Right lobe of liver (tissue), 6 donors: ENCODE results near the gene SLC5A1. TPM values are rescaled to one million over a fixed set of nuclear protein-coding genes. Genes with fewer than 3 reads are reported as not detected.

Source experiments
- ATAC-seq, 4 donors: fragments of 200-7000 bp; cut with Tn5 transposase; one replicate each; pipeline ENCODE4 v1.9.1; 2020; ENCODE audit warnings: mild to moderate bottlenecking in 4 of 4, moderate library complexity in 4 of 4
- DNase-seq, 3 donors: peaks; one replicate each; pipeline ENCODE4 v3.0.0-alpha.2; 2020
- H3K27ac ChIP-seq, 3 donors: fragments of 200-600 bp; one replicate each; pipeline ENCODE4 v1.8.0; 2022
- H3K27me3 ChIP-seq, 2 donors: fragments of 200-600 bp; one replicate each; pipeline ENCODE4 v1.8.0; 2022
- H3K36me3 ChIP-seq, 4 donors: fragments of 200-600 bp; sonication (generic) in 1 of 4; one replicate each; pipeline versions ENCODE4 v1.5.1 to v1.8.0; 2017 to 2022; ENCODE audit warnings: control low read depth in 1 of 4
- H3K4me1 ChIP-seq, 4 donors: fragments of 200-600 bp; sonication (generic) in 1 of 4; one replicate each; pipeline versions ENCODE4 v1.5.1 to v1.8.0; 2017 to 2022; ENCODE audit warnings: control low read depth in 1 of 4
- H3K4me3 ChIP-seq, 3 donors: fragments of 200-600 bp; one replicate each; pipeline ENCODE4 v1.8.0; 2022
- H3K9me3 ChIP-seq, 4 donors: fragments of 200-600 bp; sonication (generic) in 1 of 4; one replicate each; pipeline versions ENCODE4 v1.5.1 to v1.8.0; 2017 to 2022; ENCODE audit warnings: control low read depth in 1 of 4
- POLR2A ChIP-seq: fragments of 450-650 bp; IDR thresholded peaks from one replicate; pipeline ENCODE4 v1.6.1; 2017; ENCODE audit warnings: antibody characterized with exemption, mild to moderate bottlenecking
- WGBS: methylation state at CpG from one replicate; pipeline ENCODE4 v1.1.6; 2018; ENCODE audit warnings: low coverage, low lambda C conversion rate; ENCODE audit not compliant: insufficient coverage; ENCODE audit errors: missing lambda C conversion rate; 5-methylcytosine and 5-hydroxymethylcytosine counted together
- intact Hi-C, 2 donors: fragments of 100-400 bp; cut with DNase I; formaldehyde crosslinking; loops; one replicate each; pipeline versions ENCODE4 v1.11.2 to v1.14.1; 2022
- total RNA-seq, 6 experiments: library from RNA; depleted of rRNA in 2 of 6; stranded (reverse); fragments of >200 nt in 2 of 6; fragmentation: NEBNext Ultra II Directional in 3 of 6; extraction: Animal tissue kit (Norgen Biotek cat#: 25700) in 3 of 6; gene quantifications; one replicate each; pipeline versions ENCODE4 v1.1.0 to v1.2.4, GENCODE V29; 2016 to 2023
- TF ChIP-seq, protein P1 (sequence below), 4 donors: fragments of 200-600 bp in 3 of 4; fragments of 450-650 bp in 1 of 4; IDR thresholded peaks; one replicate each; pipeline versions ENCODE4 v1.5.1 to v1.8.0; 2016 to 2022; ENCODE audit warnings: antibody characterized with exemption in 4 of 4, mild to moderate bottlenecking in 2 of 4
- donor health status: DM: no; HTN: yes; CAD: no.
- donor health status: DM: no; HTN: no; CAD: no.
- donor health status: DM: no; HTN: no; CAD: no.
- donor health status: DM: no; HTN: yes; CAD: no.
- donor health status: DM: no; HTN: yes; CAD: no.

Gene SLC5A1
- total RNA-seq, 6 experiments from 2014 or later = 0.31 to 1.7 (median 0.85) TPM

- no peak for ATAC-seq
- no peak for TF ChIP-seq POLR2A
- TF ChIP-seq, protein P1, sequence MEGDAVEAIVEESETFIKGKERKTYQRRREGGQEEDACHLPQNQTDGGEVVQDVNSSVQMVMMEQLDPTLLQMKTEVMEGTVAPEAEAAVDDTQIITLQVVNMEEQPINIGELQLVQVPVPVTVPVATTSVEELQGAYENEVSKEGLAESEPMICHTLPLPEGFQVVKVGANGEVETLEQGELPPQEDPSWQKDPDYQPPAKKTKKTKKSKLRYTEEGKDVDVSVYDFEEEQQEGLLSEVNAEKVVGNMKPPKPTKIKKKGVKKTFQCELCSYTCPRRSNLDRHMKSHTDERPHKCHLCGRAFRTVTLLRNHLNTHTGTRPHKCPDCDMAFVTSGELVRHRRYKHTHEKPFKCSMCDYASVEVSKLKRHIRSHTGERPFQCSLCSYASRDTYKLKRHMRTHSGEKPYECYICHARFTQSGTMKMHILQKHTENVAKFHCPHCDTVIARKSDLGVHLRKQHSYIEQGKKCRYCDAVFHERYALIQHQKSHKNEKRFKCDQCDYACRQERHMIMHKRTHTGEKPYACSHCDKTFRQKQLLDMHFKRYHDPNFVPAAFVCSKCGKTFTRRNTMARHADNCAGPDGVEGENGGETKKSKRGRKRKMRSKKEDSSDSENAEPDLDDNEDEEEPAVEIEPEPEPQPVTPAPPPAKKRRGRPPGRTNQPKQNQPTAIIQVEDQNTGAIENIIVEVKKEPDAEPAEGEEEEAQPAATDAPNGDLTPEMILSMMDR (IDR thresholded peaks at IDR 0.05) = no peak
- H3K27ac ChIP-seq = no peak overlapping the region
- no peaks in the 10 kb centered on the region for H3K36me3 ChIP-seq
- DNase-seq = no peak
- intact Hi-C loops = no loop called here
- WGBS = 58% methylated on average over 2 of the region's 2 CpGs
- no peak overlapping the region for H3K4me3 ChIP-seq
- no peaks in the 10 kb centered on the region for H3K4me1 ChIP-seq
- no peaks in the 10 kb centered on the region for H3K27me3 ChIP-seq
- H3K9me3 ChIP-seq = no peaks in the 10 kb centered on the region
These were observed 69.3 kb downstream of the SLC5A1 start for GRCh38 chr22:32112380-32112779.

DNA sequence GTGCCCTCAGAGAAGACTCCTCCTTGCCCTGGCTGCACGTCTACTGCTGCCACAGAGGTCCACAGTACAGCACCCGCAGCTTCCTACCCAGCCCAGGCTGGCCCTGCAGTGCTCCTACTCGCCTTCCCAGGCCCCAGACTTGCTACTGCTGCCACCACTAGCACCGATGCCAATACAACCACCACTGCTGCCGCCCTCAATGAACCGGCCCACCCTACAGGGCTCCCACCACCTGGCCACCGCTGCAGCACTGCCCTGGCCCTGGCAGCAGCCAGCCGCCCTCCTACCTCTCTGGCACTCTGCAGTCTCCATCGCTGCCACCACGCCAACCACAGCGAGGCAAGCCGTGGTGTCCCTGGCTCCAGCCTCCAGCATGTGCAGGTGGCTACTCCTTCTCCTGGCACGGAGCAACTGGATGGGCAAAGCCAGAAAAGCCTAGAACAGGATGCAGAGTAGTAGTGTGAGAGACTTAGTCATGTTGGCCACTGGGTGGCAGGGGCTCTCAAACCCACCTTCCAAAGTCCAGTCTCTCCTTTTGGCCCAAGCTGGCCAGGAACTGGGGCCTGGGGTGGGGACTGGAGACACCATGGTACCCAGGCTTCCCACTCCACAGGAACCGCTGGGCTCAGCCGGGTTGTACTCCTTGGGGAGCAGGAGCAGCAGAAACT is 76.6 kb downstream of the SLC5A1 start:
- Histone ChIP-seq H3K9me3 (no peaks in the 10 kb centered on the region), H3K4me1 (no peaks in the 10 kb centered on the region), H3K4me3 (no peak overlapping the region), H3K27ac (no peak overlapping the region), H3K36me3 (no peaks in the 10 kb centered on the region), H3K27me3 (no peaks in the 10 kb centered on the region)
- DNase-seq = no peak
- TF ChIP-seq, protein P1 (IDR thresholded peaks at IDR 0.05) = no peak
- no peak for TF ChIP-seq POLR2A
- ATAC-seq = peak in 1 of 4 donors; percentile 25
- intact Hi-C loops = no loop called here
- 95% methylated on average over 4 of the region's 15 CpGs for WGBS

DNA sequence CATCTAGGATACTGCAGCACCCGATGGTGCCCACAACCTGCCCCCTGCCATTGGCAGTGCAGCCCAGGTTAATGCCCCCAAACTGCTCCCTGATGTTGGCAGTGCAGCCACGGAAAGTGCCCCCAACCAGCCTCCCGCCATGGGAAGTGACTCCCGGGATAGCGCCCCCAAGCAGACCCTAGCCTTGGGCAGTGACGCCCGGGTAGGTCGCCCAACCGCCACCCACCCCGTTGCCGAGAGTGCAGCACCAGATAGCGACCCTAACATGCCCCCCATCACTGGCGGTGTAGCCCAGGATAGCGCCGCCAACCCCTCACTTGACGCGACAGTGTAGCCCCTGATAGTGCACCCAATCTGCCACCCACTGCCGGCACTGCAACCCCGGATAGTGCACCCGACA is 77.5 kb downstream of the SLC5A1 start:
- intact Hi-C loops = no loop called here
- Histone ChIP-seq H3K27me3 (no peaks in the 10 kb centered on the region), H3K9me3 (no peaks in the 10 kb centered on the region), H3K27ac (no peak overlapping the region), H3K36me3 (no peaks in the 10 kb centered on the region), H3K4me3 (no peak overlapping the region), H3K4me1 (no peaks in the 10 kb centered on the region)
- TF ChIP-seq, protein P1 (IDR thresholded peaks at IDR 0.05) = no peak
- no peak for TF ChIP-seq POLR2A
- no CpG with 5 or more reads among the region's 20 CpGs for WGBS
- ATAC-seq (no peak), DNase-seq (no peak)

DNA sequence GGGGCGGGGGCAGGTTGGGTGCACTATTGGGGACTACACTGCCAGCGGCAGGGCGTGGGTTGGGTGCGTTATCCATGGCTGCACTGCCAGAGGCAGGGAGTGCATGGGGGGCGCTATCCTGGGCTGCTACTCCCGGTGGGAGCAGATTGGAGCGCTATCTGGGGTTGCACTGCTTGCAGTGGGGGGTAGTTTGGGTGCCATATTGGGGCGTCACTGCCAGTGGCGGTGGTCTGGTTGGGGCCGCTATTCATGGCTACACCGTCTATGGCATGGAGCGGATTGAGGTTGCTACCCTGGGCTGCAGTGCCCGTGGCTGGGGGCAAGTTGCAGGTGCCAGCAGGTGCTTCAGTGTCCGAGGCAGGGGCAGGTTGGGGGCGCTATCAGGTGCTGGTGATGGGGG is 79.8 kb downstream of the SLC5A1 start:
- H3K36me3 ChIP-seq = no peaks in the 10 kb centered on the region
- H3K4me1 ChIP-seq = no peaks in the 10 kb centered on the region
- TF ChIP-seq POLR2A = no peak
- TF ChIP-seq, protein P1 (IDR thresholded peaks at IDR 0.05) = no peak
- H3K9me3 ChIP-seq = no peaks in the 10 kb centered on the region
- DNase-seq (no peak), ATAC-seq (no peak)
- intact Hi-C loops = no loop called here
- no peaks in the 10 kb centered on the region for H3K27me3 ChIP-seq
- no peak overlapping the region for H3K27ac ChIP-seq
- 90% methylated on average over 4 of the region's 15 CpGs for WGBS
- no peak overlapping the region for H3K4me3 ChIP-seq
